K562 (cell line): ENCODE results near the gene MGAT1. TPM values are rescaled to one million over a fixed set of nuclear protein-coding genes. Genes with fewer than 3 reads are reported as not detected.

Experiments used
- BACH1 ChIP-seq: fragments of 200-800 bp; sonication (Bioruptor generic); IDR thresholded peaks from 2 replicates; pipeline ENCODE4 v1.6.1; 2016; ENCODE audit warnings: missing genetic modification characterization, missing compliant biosample characterization
- BHLHE40 ChIP-seq: IDR thresholded peaks from 2 replicates; pipeline ENCODE4 v1.6.1; 2011; ENCODE audit warnings: low read length, improper control_type of control experiment
- BRD4 ChIP-seq: fragments of 200-600 bp; sonication (generic); IDR thresholded peaks from 2 replicates; pipeline ENCODE4 v1.6.1; 2017; ENCODE audit warnings: inconsistent platforms
- ETV1 ChIP-seq: fragments of 450-650 bp; conservative IDR thresholded peaks from 2 replicates; pipeline ENCODE4 v1.6.1; 2016; ENCODE audit warnings: missing genetic modification characterization, control low read depth, low read depth, missing compliant biosample characterization
- YY1 ChIP-seq, 3 experiments: IDR thresholded peaks; 2 replicates each; pipeline ENCODE4 v1.6.1; 2011; ENCODE audit warnings: low read length in 2 of 3, mild to moderate bottlenecking in 2 of 3, moderate library complexity in 2 of 3, borderline replicate concordance in 1 of 3, control low read depth in 1 of 3, low read depth in 1 of 3; ENCODE audit not compliant: insufficient read depth in 3 of 3, insufficient replicate concordance in 2 of 3, control insufficient read depth in 1 of 3, insufficient read length in 1 of 3; ENCODE audit errors: extremely low read depth in 1 of 3
- polyA plus RNA-seq, 8 experiments: library from polyadenylated mRNA; depleted of rRNA in 4 of 8; stranded (reverse) in 5 of 8; unstranded in 3 of 8; fragments of >200 nt; fragmentation: Nextera tagmentation in 2 of 8; fragmentation: Illumina TruSeq in 1 of 8; extraction: Ambion mirVana in 2 of 8; extraction: Trizol in 1 of 8; gene quantifications; 2 replicates each; pipeline versions ENCODE4 v1.2.1 to v1.2.3, GENCODE V29; 2011 to 2014; ENCODE audit warnings: inconsistent platforms in 1 of 8, missing spikeins in 1 of 8
- total RNA-seq, 7 experiments: library from RNA; depleted of rRNA in 6 of 7; stranded (reverse); fragments of >200 nt in 6 of 7; fragmentation: Illumina TruSeq in 2 of 7; extraction: Trizol in 2 of 7; gene quantifications; 2 replicates each; pipeline versions ENCODE4 v1.2.1 to v1.2.3, GENCODE V29; 2011 to 2021; ENCODE audit warnings: low replicate concordance in 1 of 7
- TF ChIP-seq, protein P1 (sequence below), 2 experiments: fragments of 200-800 bp in 1 of 2; sonication (Bioruptor generic) in 1 of 2; sonication (generic) in 1 of 2; formaldehyde crosslinking in 1 of 2; IDR thresholded peaks in 1 of 2; conservative IDR thresholded peaks in 1 of 2; 2 replicates each; pipeline versions ENCODE4 v1.5.0 to v1.6.1; 2016 to 2020; ENCODE audit warnings: missing compliant biosample characterization in 1 of 2, missing genetic modification characterization in 1 of 2, missing genetic modification reagents in 1 of 2
- TF ChIP-seq, protein P2 (sequence below): fragments of 450-650 bp; formaldehyde crosslinking; IDR thresholded peaks from 2 replicates; pipeline ENCODE4 v1.4.0; 2020; ENCODE audit warnings: mild to moderate bottlenecking, moderate library complexity
- TF ChIP-seq, protein P3 (sequence below): sonication (generic); formaldehyde crosslinking; IDR thresholded peaks from 2 replicates; pipeline ENCODE4 v1.8.0; 2022; ENCODE audit warnings: mild to moderate bottlenecking, missing genetic modification reagents
- TF ChIP-seq, protein P4 (sequence below), 3 experiments: fragments of 200-800 bp in 1 of 3; sonication (Bioruptor generic) in 1 of 3; sonication (generic) in 1 of 3; formaldehyde crosslinking in 1 of 3; IDR thresholded peaks; 2 replicates each; pipeline versions ENCODE4 v1.6.1 to v1.8.0; 2016 to 2022; ENCODE audit warnings: mild to moderate bottlenecking in 2 of 3, missing compliant biosample characterization in 2 of 3, missing genetic modification characterization in 2 of 3, missing genetic modification reagents in 1 of 3
- TF ChIP-seq, protein P5 (sequence below): fragments of 450-650 bp; conservative IDR thresholded peaks from 2 replicates; pipeline ENCODE4 v1.6.1; 2016; ENCODE audit warnings: missing genetic modification characterization, low read depth, mild to moderate bottlenecking, missing compliant biosample characterization, moderate library complexity

The MGAT1 gene
- total and polyA plus RNA-seq, 9 of the 15 experiments (the other 6 are each of a cell fraction or from before 2014, with no cell fraction given): 3.9 to 82.7 (median 44.5) TPM

DNA sequence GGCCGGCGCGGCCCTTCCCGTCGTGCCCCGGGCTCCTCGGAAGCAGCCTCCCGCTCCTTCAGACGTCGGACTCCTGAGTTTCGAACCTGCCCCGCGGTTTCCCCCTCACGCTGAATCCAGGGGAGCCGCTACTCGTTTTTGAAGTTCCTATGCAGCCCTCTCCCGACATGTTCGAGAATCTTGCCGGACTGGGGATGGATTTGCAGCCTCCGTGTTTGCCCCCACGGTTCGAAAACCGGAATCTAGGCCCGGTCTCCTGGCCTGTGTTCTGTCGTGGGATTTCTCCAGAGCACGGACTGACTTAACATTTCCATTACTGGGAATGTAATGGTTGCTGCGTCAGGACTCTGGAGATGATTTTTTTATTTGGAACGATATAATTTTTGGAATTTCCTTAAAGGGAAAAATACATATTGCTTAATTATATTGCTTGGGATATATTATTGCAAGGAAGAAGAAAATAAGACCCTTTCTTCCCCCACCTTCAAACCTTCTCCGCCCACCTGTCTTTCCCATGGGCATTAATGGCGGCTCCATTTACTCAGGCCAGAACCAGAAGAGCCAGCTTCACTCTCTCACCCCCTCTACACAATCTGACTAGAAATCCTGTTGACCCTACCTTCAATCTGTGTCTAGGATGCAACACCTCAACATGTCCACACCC lies 8.5 kb upstream of the MGAT1 start (continued):
- TF ChIP-seq, protein P1, sequence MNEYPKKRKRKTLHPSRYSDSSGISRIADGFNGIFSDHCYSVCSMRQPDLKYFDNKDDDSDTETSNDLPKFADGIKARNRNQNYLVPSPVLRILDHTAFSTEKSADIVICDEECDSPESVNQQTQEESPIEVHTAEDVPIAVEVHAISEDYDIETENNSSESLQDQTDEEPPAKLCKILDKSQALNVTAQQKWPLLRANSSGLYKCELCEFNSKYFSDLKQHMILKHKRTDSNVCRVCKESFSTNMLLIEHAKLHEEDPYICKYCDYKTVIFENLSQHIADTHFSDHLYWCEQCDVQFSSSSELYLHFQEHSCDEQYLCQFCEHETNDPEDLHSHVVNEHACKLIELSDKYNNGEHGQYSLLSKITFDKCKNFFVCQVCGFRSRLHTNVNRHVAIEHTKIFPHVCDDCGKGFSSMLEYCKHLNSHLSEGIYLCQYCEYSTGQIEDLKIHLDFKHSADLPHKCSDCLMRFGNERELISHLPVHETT (CRISPR knock-in tag; conservative IDR thresholded peaks at IDR 0.05 in 1 of 2, IDR thresholded peaks at IDR 0.05 in 1 of 2): 0 out of 4 replicates have a peak, but pooled peaks of 1 of the 2 experiments have one; percentile 6
- 0 out of 2 replicates have a peak, but pooled peaks have one; percentile 22 for TF ChIP-seq BACH1
- TF ChIP-seq BRD4: 0 out of 2 replicates have a peak, but pooled peaks have one; percentile 13
- TF ChIP-seq, protein P2, sequence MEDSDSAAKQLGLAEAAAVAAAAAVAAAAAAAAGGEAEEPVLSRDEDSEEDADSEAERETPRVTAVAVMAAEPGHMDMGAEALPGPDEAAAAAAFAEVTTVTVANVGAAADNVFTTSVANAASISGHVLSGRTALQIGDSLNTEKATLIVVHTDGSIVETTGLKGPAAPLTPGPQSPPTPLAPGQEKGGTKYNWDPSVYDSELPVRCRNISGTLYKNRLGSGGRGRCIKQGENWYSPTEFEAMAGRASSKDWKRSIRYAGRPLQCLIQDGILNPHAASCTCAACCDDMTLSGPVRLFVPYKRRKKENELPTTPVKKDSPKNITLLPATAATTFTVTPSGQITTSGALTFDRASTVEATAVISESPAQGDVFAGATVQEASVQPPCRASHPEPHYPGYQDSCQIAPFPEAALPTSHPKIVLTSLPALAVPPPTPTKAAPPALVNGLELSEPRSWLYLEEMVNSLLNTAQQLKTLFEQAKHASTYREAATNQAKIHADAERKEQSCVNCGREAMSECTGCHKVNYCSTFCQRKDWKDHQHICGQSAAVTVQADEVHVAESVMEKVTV (CRISPR knock-in tag): no peak
- TF ChIP-seq, protein P3, sequence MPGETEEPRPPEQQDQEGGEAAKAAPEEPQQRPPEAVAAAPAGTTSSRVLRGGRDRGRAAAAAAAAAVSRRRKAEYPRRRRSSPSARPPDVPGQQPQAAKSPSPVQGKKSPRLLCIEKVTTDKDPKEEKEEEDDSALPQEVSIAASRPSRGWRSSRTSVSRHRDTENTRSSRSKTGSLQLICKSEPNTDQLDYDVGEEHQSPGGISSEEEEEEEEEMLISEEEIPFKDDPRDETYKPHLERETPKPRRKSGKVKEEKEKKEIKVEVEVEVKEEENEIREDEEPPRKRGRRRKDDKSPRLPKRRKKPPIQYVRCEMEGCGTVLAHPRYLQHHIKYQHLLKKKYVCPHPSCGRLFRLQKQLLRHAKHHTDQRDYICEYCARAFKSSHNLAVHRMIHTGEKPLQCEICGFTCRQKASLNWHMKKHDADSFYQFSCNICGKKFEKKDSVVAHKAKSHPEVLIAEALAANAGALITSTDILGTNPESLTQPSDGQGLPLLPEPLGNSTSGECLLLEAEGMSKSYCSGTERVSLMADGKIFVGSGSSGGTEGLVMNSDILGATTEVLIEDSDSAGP (CRISPR knock-in tag): no peak
- peak in 1 of 3 experiments; percentile 49 for TF ChIP-seq YY1 (IDR thresholded peaks at IDR 0.05; ENCODE audit: borderline replicate concordance in 1 of 3, control insufficient read depth in 1 of 3, extremely low read depth in 1 of 3, insufficient read depth in 3 of 3, insufficient read length in 1 of 3, insufficient replicate concordance in 2 of 3, low read depth in 1 of 3, low read length in 2 of 3)
- no peak for TF ChIP-seq ETV1
- TF ChIP-seq BHLHE40: 0 out of 2 replicates have a peak, but pooled peaks have one; percentile 2
- TF ChIP-seq, protein P4, sequence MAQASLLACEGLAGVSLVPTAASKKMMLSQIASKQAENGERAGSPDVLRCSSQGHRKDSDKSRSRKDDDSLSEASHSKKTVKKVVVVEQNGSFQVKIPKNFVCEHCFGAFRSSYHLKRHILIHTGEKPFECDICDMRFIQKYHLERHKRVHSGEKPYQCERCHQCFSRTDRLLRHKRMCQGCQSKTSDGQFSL (CRISPR knock-in tag; IDR thresholded peaks at IDR 0.05): no peak
- TF ChIP-seq, protein P4 (tag; IDR thresholded peaks at IDR 0.05): 0 out of 4 replicates have a peak, but pooled peaks of 1 of the 2 experiments have one; percentile 28
- TF ChIP-seq, protein P5, sequence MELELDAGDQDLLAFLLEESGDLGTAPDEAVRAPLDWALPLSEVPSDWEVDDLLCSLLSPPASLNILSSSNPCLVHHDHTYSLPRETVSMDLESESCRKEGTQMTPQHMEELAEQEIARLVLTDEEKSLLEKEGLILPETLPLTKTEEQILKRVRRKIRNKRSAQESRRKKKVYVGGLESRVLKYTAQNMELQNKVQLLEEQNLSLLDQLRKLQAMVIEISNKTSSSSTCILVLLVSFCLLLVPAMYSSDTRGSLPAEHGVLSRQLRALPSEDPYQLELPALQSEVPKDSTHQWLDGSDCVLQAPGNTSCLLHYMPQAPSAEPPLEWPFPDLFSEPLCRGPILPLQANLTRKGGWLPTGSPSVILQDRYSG: 0 out of 2 replicates have a peak, but pooled peaks have one; percentile 37
